Astrocyte of the cerebellum (primary cell): Measurements from ENCODE around the gene KLF1.
A peak's percentile ranks its signal among the peaks of the same experiment; 100 is the strongest.
"Not testable (repeated sequence)": the region's sequence is repeated elsewhere in the genome, so short reads cannot be mapped to it uniquely, and the experiment has no call there.

Experiments
- DNase-seq: peaks from one replicate; pipeline ENCODE4 v3.0.0-alpha.2; 2011; ENCODE audit warnings: low read depth
- H3K4me3 ChIP-seq: 2 replicates; pipeline ENCODE4 v1.5.1; 2011; ENCODE audit warnings: mild to moderate bottlenecking, low read depth, low read length, moderate library complexity
- in situ Hi-C: cut with HindIII; loops from 2 replicates; pipeline ENCODE4 v1.10.0; 2017; ENCODE audit warnings: low sequenced_read_pairs
- TF ChIP-seq, protein P1 (sequence below): IDR thresholded peaks from 2 replicates; pipeline ENCODE4 v1.5.1; 2012; ENCODE audit warnings: low read length, low read depth, moderate library complexity, mild to moderate bottlenecking; ENCODE audit errors: missing control alignments

Gene KLF1

DNA sequence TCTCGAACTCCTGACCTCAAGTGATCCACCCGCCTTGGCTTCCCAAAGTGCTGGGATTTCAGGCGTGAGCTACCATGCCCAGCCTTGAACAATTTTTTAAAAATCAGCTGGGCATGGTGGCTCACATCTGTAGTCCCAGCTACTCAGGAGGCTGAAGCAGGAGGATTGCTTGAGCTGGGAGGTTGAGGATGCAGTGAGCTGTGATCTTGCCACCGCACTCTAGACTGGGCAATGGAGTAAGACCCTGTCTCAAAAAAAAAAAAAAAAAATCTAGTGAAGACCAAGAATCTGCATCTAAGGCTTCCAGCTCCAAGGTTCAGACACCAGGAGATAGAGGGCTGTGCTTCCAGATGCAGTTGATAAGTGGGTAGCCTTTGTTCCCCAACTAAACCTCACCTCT, 22.9 kb downstream of the KLF1 start:
- in situ Hi-C loops = no loop called here
- no peak overlapping the region for H3K4me3 ChIP-seq
- TF ChIP-seq, protein P1, sequence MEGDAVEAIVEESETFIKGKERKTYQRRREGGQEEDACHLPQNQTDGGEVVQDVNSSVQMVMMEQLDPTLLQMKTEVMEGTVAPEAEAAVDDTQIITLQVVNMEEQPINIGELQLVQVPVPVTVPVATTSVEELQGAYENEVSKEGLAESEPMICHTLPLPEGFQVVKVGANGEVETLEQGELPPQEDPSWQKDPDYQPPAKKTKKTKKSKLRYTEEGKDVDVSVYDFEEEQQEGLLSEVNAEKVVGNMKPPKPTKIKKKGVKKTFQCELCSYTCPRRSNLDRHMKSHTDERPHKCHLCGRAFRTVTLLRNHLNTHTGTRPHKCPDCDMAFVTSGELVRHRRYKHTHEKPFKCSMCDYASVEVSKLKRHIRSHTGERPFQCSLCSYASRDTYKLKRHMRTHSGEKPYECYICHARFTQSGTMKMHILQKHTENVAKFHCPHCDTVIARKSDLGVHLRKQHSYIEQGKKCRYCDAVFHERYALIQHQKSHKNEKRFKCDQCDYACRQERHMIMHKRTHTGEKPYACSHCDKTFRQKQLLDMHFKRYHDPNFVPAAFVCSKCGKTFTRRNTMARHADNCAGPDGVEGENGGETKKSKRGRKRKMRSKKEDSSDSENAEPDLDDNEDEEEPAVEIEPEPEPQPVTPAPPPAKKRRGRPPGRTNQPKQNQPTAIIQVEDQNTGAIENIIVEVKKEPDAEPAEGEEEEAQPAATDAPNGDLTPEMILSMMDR = no peak
- DNase-seq = no peak

DNA sequence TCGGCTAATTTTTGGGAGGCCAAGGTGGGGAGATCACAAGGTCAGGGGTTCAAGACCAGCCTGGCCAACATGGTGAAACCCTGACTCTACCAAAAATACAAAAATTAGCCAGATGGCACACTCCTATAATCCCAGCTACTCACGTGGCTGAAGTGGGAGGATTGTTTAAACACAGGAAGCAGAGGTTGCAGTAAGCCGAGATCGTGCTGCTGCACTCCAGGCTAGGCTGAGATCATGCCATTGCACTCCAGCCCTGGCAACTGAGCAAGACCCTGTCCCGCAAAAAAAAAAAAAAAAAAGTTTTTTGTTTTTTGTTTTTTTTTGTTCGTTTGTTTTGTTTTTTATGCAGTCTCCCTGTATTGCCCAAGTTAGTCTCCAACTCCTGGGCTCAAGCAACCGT, 27.5 kb downstream of the KLF1 start:
- DNase-seq = no peak
- TF ChIP-seq, protein P1 = no peak
- in situ Hi-C loops = no loop called here
- H3K4me3 ChIP-seq = no peak overlapping the region

DNA sequence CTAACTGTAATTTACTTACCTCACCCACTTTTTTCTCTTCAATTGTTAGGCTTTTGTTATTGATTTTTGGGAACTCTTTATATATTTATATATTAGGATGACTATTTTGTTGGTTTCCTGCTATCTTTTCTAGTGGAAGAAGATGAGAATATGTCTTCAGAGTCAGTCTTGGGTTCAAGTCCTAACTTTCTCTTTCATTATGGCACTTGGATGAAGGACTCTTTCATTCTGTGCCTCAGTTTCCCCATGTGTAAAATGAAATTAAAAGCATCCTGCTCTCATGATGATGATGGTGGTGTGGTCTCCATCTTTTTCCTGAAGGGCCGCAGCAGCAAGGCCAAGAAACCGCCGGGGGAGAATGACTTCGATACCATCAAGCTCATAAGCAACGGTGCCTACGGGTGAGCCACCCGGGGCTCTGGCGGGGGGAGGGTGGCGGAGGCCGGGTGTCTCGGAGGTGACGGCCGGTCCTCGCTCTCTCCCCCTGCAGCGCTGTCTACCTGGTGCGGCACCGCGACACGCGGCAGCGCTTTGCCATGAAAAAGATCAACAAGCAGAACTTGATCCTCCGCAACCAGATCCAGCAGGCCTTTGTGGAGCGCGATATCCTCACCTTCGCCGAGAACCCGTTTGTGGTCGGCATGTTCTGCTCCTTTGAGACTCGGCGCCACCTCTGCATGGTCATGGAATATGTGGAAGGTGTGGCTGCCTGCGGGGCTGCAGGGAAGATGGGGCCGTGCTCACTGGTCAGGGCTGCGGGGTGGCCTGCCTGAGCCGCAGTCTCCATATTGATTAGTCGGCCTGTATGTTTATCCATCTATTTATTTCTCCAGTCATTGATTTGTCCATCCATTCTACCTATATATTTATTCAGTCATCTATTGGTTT, 28.7 kb downstream of the KLF1 start:
- in situ Hi-C loops = no loop called here
- DNase-seq = no peak
- no peak overlapping the region for H3K4me3 ChIP-seq
- TF ChIP-seq, protein P1 = no peak

DNA sequence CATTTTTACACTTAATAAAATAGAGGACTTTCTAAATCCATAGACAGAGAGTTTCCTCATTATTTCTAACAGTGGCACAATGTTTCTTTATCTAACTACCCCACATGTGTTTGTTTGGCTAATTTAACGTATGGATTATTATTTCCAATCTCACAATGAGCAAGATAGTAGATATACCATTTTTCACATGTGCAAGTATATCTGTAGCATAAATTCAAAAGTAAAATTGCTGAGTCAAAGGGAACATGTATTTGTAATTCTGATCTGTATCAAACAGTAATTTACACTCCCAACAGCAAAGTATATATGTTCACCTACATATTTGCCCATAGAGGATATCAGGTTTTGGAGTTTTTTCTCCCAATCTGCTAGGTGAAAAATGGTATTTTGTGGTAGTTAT, 30.3 kb downstream of the KLF1 start:
- H3K4me3 ChIP-seq = no peak overlapping the region
- in situ Hi-C loops = no loop called here
- no peak for DNase-seq
- TF ChIP-seq, protein P1 = no peak

DNA sequence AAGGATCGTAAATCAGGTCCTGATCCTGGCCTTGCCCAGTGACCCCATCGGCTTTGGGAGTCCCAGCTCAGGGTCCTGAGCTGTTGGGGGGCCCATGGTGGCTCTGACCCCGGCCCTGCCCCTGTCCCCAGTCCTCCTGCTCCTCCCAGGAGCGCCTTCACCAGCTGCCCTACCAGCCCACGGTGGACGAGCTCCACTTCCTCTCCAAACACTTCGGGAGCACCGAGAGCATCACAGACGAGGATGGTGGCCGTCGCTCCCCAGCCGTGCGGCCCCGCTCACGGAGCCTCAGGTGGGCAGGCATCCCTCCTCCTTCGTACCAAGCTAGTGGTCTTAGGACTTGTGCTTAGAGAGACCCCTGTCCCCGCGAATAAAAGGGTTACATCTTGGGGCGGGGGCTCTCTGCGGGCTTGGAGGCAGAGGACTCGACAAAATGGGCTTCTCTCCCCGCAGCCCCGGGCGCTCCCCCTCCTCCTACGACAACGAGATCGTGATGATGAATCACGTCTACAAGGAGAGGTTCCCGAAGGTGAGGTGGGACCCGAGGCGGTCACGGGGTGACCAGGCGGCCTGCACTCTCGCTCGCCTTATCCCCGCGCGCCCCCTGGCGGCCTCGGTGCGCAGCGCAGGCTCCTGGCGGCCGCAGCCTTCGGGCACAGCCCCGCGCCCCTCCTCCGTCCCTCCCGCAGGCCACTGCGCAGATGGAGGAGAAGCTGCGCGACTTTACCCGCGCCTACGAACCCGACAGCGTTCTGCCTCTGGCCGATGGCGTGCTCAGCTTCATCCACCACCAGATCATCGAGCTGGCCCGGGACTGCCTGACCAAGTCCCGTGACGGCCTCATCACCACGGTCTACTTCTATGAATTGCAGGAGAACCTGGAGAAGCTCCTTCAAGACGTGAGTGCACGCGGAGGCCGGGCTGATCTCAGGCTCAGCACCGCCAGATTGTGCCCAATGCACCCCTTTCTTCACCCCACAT, 39.6 kb downstream of the KLF1 start:
- in situ Hi-C loops = loop anchor here (5.0 kb wide), 1 partner anchor 80 kb away; no protein-coding TSS in a partner anchor
- peak; percentile 36 for DNase-seq
- H3K4me3 ChIP-seq = no peak overlapping the region
- TF ChIP-seq, protein P1 = peak; percentile 97

DNA sequence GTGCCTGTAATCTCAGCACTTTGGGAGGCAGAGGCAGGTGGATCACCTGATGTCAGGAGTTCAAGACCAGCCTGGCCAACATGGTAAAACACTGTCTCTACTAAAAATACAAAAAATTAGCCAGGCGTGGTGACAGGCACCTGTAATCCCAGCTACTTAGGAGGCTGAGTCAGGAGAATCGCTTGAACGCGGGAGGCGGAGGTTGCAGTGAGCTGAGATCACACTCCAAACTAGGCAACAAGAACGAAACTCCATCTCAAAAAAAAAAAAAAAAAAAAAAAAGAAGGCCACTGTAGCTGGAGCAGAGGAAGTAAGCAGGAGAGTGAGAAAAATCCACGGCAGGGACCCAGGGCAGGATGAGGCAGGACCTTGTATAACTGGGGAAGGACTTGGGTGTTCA, 40.4 kb downstream of the KLF1 start:
- not testable (repeated sequence) for H3K4me3 ChIP-seq, DNase-seq
- in situ Hi-C loops = loop anchor here (5.0 kb wide), 1 partner anchor 79 kb away; no protein-coding TSS in a partner anchor
